Gastrocnemius medialis (tissue), 4 donors: Measurements from ENCODE around the gene FAM229B.

Source experiments
- CTCF ChIP-seq, 5 experiments: fragments of 450-650 bp in 3 of 5; fragments of 200-600 bp in 2 of 5; sonication (generic) in 2 of 5; IDR thresholded peaks in 4 of 5; conservative IDR thresholded peaks in 1 of 5; 1 replicate in 4 of 5; 2 replicates in 1 of 5; pipeline ENCODE4 v1.5.1; 2016 to 2019; ENCODE audit warnings: antibody characterized with exemption in 5 of 5, mild to moderate bottlenecking in 3 of 5, moderate library complexity in 3 of 5
- POLR2A ChIP-seq, 2 donors: fragments of 450-650 bp; IDR thresholded peaks; one replicate each; pipeline ENCODE4 v1.6.1; 2017; ENCODE audit warnings: antibody characterized with exemption in 2 of 2, mild to moderate bottlenecking in 2 of 2, moderate library complexity in 2 of 2

GRCh38 chr6:112149236-112149635, 61.8 kb downstream of the FAM229B start:
- TF ChIP-seq CTCF (IDR thresholded peaks at IDR 0.05 in 4 of 5, conservative IDR thresholded peaks at IDR 0.05 in 1 of 5) (no peak), POLR2A (IDR thresholded peaks at IDR 0.05) (no peak)
